Brain microvascular endothelial cell (primary cell): Measurements from ENCODE around the gene C1orf141.

ENCODE experiments used
- DNase-seq: peaks from one replicate; pipeline ENCODE4 v3.0.0-alpha.2; 2020
- H3K27ac ChIP-seq: fragments of 250-450 bp; sonication (Bioruptor Pico); 2 replicates; pipeline ENCODE4 v1.5.1; 2020; ENCODE audit warnings: mild to moderate bottlenecking, moderate library complexity
- H3K27me3 ChIP-seq: fragments of 250-450 bp; sonication (Bioruptor Pico); replicated peaks from 2 replicates; pipeline ENCODE4 v1.5.1; 2020; ENCODE audit warnings: mild to moderate bottlenecking
- H3K36me3 ChIP-seq: fragments of 250-450 bp; sonication (Bioruptor Pico); replicated peaks from 2 replicates; pipeline ENCODE4 v1.5.1; 2020; ENCODE audit warnings: mild to moderate bottlenecking
- H3K4me3 ChIP-seq: 2 replicates; pipeline ENCODE4 v1.5.1; 2011; ENCODE audit warnings: low read depth, mild to moderate bottlenecking, control low read depth, low read length, moderate library complexity
- CTCF ChIP-seq: IDR thresholded peaks from 2 replicates; pipeline ENCODE4 v1.5.1; 2011; ENCODE audit warnings: low read depth, mild to moderate bottlenecking, moderate library complexity, low read length, control low read depth, inconsistent platforms; ENCODE audit errors: missing control alignments
- in situ Hi-C: cut with HindIII; loops from 2 replicates; pipeline ENCODE4 v1.10.0; 2017; ENCODE audit warnings: low sequenced_read_pairs, low pct_ligation_motif_present

C1orf141 gene

GRCh38 chr1:67062412-67062811 is 72.4 kb downstream of the C1orf141 start:
- H3K36me3 ChIP-seq, result no peaks in the 10 kb centered on the region
- H3K27ac ChIP-seq, result no peak overlapping the region
- in situ Hi-C loops, result no loop called here
- DNase-seq, result no peak
- TF ChIP-seq CTCF, result no peak
- no peaks in the 10 kb centered on the region for H3K27me3 ChIP-seq
- H3K4me3 ChIP-seq, result no peak overlapping the region

GRCh38 chr1:67061266-67061665 is 73.5 kb downstream of the C1orf141 start:
- no peak overlapping the region for H3K4me3 ChIP-seq
- peak overlapping the region; percentile 66 for H3K27ac ChIP-seq
- in situ Hi-C loops, result no loop called here
- TF ChIP-seq CTCF, result no peak
- H3K27me3 ChIP-seq, result no peaks in the 10 kb centered on the region
- no peak for DNase-seq
- no peaks in the 10 kb centered on the region for H3K36me3 ChIP-seq

GRCh38 chr1:67060811-67061218 is 74.0 kb downstream of the C1orf141 start:
- Histone ChIP-seq H3K4me3 (no peak overlapping the region), H3K27me3 (no peaks in the 10 kb centered on the region), H3K27ac (peak overlapping the region; percentile 66), H3K36me3 (no peaks in the 10 kb centered on the region)
- TF ChIP-seq CTCF, result no peak
- in situ Hi-C loops, result no loop called here
- DNase-seq, result peak; percentile 97

GRCh38 chr1:67059346-67059745 is 75.4 kb downstream of the C1orf141 start:
- H3K27me3 ChIP-seq, result no peaks in the 10 kb centered on the region
- in situ Hi-C loops, result no loop called here
- no peaks in the 10 kb centered on the region for H3K36me3 ChIP-seq
- DNase-seq, result no peak
- H3K27ac ChIP-seq, result no peak overlapping the region
- no peak for TF ChIP-seq CTCF
- H3K4me3 ChIP-seq, result no peak overlapping the region

- no peaks in the 10 kb centered on the region for H3K36me3 ChIP-seq
- H3K27me3 ChIP-seq, result no peaks in the 10 kb centered on the region
- no peak overlapping the region for H3K27ac ChIP-seq
- TF ChIP-seq CTCF, result no peak
- no peak overlapping the region for H3K4me3 ChIP-seq
- no peak for DNase-seq
- in situ Hi-C loops, result no loop called here
Measured at GRCh38 chr1:67058761-67059160, 76.0 kb downstream of the C1orf141 start.

GRCh38 chr1:67058242-67058641 is 76.5 kb downstream of the C1orf141 start:
- DNase-seq, result no peak
- no peak overlapping the region for H3K27ac ChIP-seq
- TF ChIP-seq CTCF, result no peak
- no peaks in the 10 kb centered on the region for H3K27me3 ChIP-seq
- in situ Hi-C loops, result no loop called here
- no peaks in the 10 kb centered on the region for H3K36me3 ChIP-seq
- no peak overlapping the region for H3K4me3 ChIP-seq
